SK-N-SH treated with all-trans-retinoic acid at 6 μM for 48 hours (cell line): ENCODE measurements around the gene VPS26B.

ENCODE experiments used
- ATAC-seq: fragments of 200-7000 bp; cut with Tn5 transposase; 3 replicates; pipeline ENCODE4 v1.9.1; 2020; ENCODE audit warnings: mild to moderate bottlenecking, moderate library complexity
- ARNTL ChIP-seq: fragments of 450-650 bp; formaldehyde crosslinking; IDR thresholded peaks from 2 replicates; pipeline ENCODE4 v1.5.0; 2020; ENCODE audit warnings: low read depth, mild to moderate bottlenecking, moderate library complexity, borderline replicate concordance
- BACH2 ChIP-seq: fragments of 250-450 bp; sonication (Bioruptor Pico); IDR thresholded peaks from 2 replicates; pipeline ENCODE4 v1.9.0; 2021; ENCODE audit warnings: mild to moderate bottlenecking, borderline replicate concordance
- CREB5 ChIP-seq: fragments of 250-450 bp; sonication (Bioruptor Pico); IDR thresholded peaks from 2 replicates; pipeline ENCODE4 v1.5.1; 2020; ENCODE audit warnings: low read depth, mild to moderate bottlenecking, moderate library complexity
- CSDC2 ChIP-seq: fragments of 250-450 bp; sonication (Bioruptor Pico); IDR thresholded peaks from 2 replicates; pipeline ENCODE4 v1.5.0; 2020; ENCODE audit warnings: mild to moderate bottlenecking, moderate library complexity
- ESRRG ChIP-seq: fragments of 250-450 bp; sonication (Bioruptor Pico); IDR thresholded peaks from 2 replicates; pipeline ENCODE4 v1.6.1; 2021; ENCODE audit warnings: mild to moderate bottlenecking
- ISL1 ChIP-seq: fragments of 250-450 bp; sonication (Bioruptor Pico); IDR thresholded peaks from 2 replicates; pipeline ENCODE4 v2.1.2; 2022; ENCODE audit warnings: mild to moderate bottlenecking, moderate library complexity
- OSR1 ChIP-seq: fragments of 250-450 bp; sonication (Bioruptor Pico); IDR thresholded peaks from 2 replicates; pipeline ENCODE4 v1.8.0; 2022; ENCODE audit warnings: moderate library complexity, mild to moderate bottlenecking, inconsistent platforms
- PATZ1 ChIP-seq: fragments of 250-450 bp; sonication (Bioruptor Pico); IDR thresholded peaks from 2 replicates; pipeline ENCODE4 v1.8.0; 2020; ENCODE audit warnings: mild to moderate bottlenecking, moderate library complexity, borderline replicate concordance
- POU6F1 ChIP-seq: fragments of 250-450 bp; sonication (Bioruptor Pico); IDR thresholded peaks from 2 replicates; pipeline ENCODE4 v1.8.0; 2021; ENCODE audit warnings: low read depth, mild to moderate bottlenecking, moderate library complexity, borderline replicate concordance
- PPARA ChIP-seq: fragments of 250-450 bp; sonication (Bioruptor Pico); IDR thresholded peaks from 2 replicates; pipeline ENCODE4 v1.5.0; 2020; ENCODE audit warnings: mild to moderate bottlenecking, borderline replicate concordance
- RARB ChIP-seq: fragments of 250-450 bp; sonication (Bioruptor Pico); IDR thresholded peaks from 2 replicates; pipeline ENCODE4 v1.8.0; 2021; ENCODE audit warnings: mild to moderate bottlenecking, moderate library complexity
- SNAI2 ChIP-seq: fragments of 250-450 bp; sonication (Bioruptor Pico); IDR thresholded peaks from 2 replicates; pipeline ENCODE4 v1.5.0; 2020; ENCODE audit warnings: mild to moderate bottlenecking, moderate library complexity
- TCF4 ChIP-seq: fragments of 250-450 bp; sonication (Bioruptor Pico); IDR thresholded peaks from 2 replicates; pipeline ENCODE4 v1.8.0; 2021; ENCODE audit warnings: mild to moderate bottlenecking, moderate library complexity, borderline replicate concordance
- TOX ChIP-seq: fragments of 250-450 bp; sonication (Bioruptor Pico); IDR thresholded peaks from 2 replicates; pipeline ENCODE4 v1.8.0; 2021; ENCODE audit warnings: mild to moderate bottlenecking, moderate library complexity, borderline replicate concordance
- ZC3H10 ChIP-seq: fragments of 250-450 bp; sonication (Bioruptor Pico); IDR thresholded peaks from 2 replicates; pipeline ENCODE4 v1.5.1; 2021; ENCODE audit warnings: mild to moderate bottlenecking, moderate library complexity
- ZFP3 ChIP-seq: fragments of 250-450 bp; sonication (Bioruptor Pico); IDR thresholded peaks from 2 replicates; pipeline ENCODE4 v1.5.0; 2020; ENCODE audit warnings: mild to moderate bottlenecking, moderate library complexity
- ZFP30 ChIP-seq: fragments of 450-650 bp; formaldehyde crosslinking; IDR thresholded peaks from 2 replicates; pipeline ENCODE4 v1.5.0; 2022; ENCODE audit warnings: mild to moderate bottlenecking, moderate library complexity
- ZNF70 ChIP-seq: fragments of 450-650 bp; formaldehyde crosslinking; IDR thresholded peaks from 2 replicates; pipeline ENCODE4 v1.5.0; 2020; ENCODE audit warnings: mild to moderate bottlenecking, moderate library complexity
- ZNF8 ChIP-seq: fragments of 450-650 bp; formaldehyde crosslinking; IDR thresholded peaks from 2 replicates; pipeline ENCODE4 v1.5.0; 2020; ENCODE audit warnings: mild to moderate bottlenecking, moderate library complexity
- TF ChIP-seq, protein P1 (sequence below): fragments of 250-450 bp; sonication (Bioruptor Pico); IDR thresholded peaks from 2 replicates; pipeline ENCODE4 v1.5.0; 2020; ENCODE audit warnings: mild to moderate bottlenecking, moderate library complexity
- TF ChIP-seq, protein P2 (sequence below): fragments of 250-450 bp; sonication (Bioruptor Pico); IDR thresholded peaks from 2 replicates; pipeline ENCODE4 v1.5.1; 2021; ENCODE audit warnings: mild to moderate bottlenecking, moderate library complexity

Gene VPS26B

GRCh38 chr11:134266841-134267251 lies 42.4 kb downstream of the VPS26B start (continued):
- TF ChIP-seq POU6F1 (CRISPR knock-in tag) (no peak), ZNF8 (no peak)

- ATAC-seq: no peak
- TF ChIP-seq ESRRG (CRISPR knock-in tag) (no peak), RARB (CRISPR knock-in tag) (no peak), TOX (no peak), ZFP3 (no peak), ZNF8 (no peak), CREB5 (no peak), ISL1 (CRISPR knock-in tag) (no peak), ZNF70 (CRISPR knock-in tag) (no peak), ZC3H10 (CRISPR knock-in tag) (no peak), OSR1 (CRISPR knock-in tag) (no peak), PATZ1 (no peak), ZFP30 (no peak)
Measured at GRCh38 chr11:134267461-134267860, 43.0 kb downstream of the VPS26B start.

DNA sequence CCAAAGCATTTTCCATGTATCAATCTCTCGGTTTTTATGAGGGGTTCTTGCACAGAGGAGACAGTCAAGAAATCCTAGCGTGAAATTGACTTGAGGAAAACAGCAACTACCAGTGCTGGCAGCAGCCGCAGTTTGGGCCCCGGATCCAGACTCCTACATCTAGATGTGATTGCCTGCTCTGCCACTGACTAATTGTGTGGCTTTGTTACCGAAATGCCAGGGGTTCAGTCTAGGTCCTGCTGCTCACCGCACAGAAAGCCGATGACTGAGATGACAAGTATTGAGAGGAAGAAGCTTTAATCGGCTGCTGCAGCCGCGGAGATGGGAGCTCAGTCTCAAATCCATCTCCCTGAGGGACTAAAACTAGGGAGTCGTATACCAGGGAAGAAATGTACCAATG lies 43.5 kb downstream of the VPS26B start:
- TF ChIP-seq SNAI2 (CRISPR knock-in tag) (no peak), BACH2 (CRISPR knock-in tag) (no peak), ZC3H10 (CRISPR knock-in tag) (no peak), OSR1 (CRISPR knock-in tag) (no peak), ISL1 (CRISPR knock-in tag) (no peak), ESRRG (CRISPR knock-in tag) (no peak), CSDC2 (CRISPR knock-in tag) (no peak), POU6F1 (CRISPR knock-in tag) (no peak), PPARA (CRISPR knock-in tag) (no peak), TCF4 (no peak)
- TF ChIP-seq, protein P1, sequence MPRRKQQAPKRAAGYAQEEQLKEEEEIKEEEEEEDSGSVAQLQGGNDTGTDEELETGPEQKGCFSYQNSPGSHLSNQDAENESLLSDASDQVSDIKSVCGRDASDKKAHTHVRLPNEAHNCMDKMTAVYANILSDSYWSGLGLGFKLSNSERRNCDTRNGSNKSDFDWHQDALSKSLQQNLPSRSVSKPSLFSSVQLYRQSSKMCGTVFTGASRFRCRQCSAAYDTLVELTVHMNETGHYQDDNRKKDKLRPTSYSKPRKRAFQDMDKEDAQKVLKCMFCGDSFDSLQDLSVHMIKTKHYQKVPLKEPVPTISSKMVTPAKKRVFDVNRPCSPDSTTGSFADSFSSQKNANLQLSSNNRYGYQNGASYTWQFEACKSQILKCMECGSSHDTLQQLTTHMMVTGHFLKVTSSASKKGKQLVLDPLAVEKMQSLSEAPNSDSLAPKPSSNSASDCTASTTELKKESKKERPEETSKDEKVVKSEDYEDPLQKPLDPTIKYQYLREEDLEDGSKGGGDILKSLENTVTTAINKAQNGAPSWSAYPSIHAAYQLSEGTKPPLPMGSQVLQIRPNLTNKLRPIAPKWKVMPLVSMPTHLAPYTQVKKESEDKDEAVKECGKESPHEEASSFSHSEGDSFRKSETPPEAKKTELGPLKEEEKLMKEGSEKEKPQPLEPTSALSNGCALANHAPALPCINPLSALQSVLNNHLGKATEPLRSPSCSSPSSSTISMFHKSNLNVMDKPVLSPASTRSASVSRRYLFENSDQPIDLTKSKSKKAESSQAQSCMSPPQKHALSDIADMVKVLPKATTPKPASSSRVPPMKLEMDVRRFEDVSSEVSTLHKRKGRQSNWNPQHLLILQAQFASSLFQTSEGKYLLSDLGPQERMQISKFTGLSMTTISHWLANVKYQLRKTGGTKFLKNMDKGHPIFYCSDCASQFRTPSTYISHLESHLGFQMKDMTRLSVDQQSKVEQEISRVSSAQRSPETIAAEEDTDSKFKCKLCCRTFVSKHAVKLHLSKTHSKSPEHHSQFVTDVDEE (CRISPR knock-in tag): no peak
- no peak for ATAC-seq

DNA sequence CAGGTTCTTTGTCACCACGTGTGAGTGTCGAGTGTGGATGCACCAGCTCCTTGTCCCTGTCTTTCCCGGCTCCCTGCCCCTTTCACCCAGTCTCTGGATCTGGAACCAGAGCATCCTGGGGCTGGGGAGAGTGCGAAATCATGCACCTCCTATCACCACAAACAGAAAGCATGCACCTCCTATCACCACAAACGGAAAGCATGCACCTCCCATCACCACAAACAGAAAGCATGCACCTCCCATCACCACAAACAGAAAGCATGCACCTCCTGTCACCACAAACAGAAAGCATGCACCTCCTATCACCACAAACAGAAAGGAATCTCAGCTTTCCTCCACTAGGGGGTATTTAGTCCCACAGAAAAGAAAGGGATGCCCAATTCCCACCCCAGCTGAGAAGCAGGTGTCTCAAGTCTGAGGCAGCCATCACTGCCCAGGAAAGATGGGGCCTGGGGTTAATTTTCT lies 45.8 kb downstream of the VPS26B start:
- TF ChIP-seq ZNF8 (no peak), RARB (CRISPR knock-in tag) (no peak), BACH2 (CRISPR knock-in tag) (no peak), ESRRG (CRISPR knock-in tag) (no peak), PPARA (CRISPR knock-in tag) (no peak), TOX (no peak), ZFP3 (no peak), CREB5 (no peak), TCF4 (no peak), SNAI2 (CRISPR knock-in tag) (no peak), ZNF70 (CRISPR knock-in tag) (no peak), ISL1 (CRISPR knock-in tag) (no peak), ZFP30 (no peak), OSR1 (CRISPR knock-in tag) (no peak), ARNTL (CRISPR knock-in tag) (no peak), CSDC2 (CRISPR knock-in tag) (no peak), POU6F1 (CRISPR knock-in tag) (no peak)
- TF ChIP-seq, protein P2, sequence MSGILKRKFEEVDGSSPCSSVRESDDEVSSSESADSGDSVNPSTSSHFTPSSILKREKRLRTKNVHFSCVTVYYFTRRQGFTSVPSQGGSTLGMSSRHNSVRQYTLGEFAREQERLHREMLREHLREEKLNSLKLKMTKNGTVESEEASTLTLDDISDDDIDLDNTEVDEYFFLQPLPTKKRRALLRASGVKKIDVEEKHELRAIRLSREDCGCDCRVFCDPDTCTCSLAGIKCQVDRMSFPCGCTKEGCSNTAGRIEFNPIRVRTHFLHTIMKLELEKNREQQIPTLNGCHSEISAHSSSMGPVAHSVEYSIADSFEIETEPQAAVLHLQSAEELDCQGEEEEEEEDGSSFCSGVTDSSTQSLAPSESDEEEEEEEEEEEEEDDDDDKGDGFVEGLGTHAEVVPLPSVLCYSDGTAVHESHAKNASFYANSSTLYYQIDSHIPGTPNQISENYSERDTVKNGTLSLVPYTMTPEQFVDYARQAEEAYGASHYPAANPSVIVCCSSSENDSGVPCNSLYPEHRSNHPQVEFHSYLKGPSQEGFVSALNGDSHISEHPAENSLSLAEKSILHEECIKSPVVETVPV (CRISPR knock-in tag): no peak
- peak; percentile 47 for ATAC-seq
